A549 (cell line): Measurements from ENCODE around the gene LRRC3C.

Experiments used
- JUNB ChIP-seq: fragments of >200 bp; sonication (Bioruptor Twin); formaldehyde crosslinking; IDR thresholded peaks from 2 replicates; pipeline ENCODE4 v1.6.1; 2016
- KDM5A ChIP-seq: fragments of 200-600 bp; sonication (generic); IDR thresholded peaks from 2 replicates; pipeline ENCODE4 v1.6.1; 2016; ENCODE audit warnings: antibody characterized with exemption, mild to moderate bottlenecking
- POLR2AphosphoS2 ChIP-seq: conservative IDR thresholded peaks from 2 replicates; pipeline ENCODE4 v1.6.1; 2012; ENCODE audit warnings: low read length, improper control_type of control experiment, inconsistent platforms
- TF ChIP-seq, protein P1 (sequence below): fragments of >200 bp; sonication (Bioruptor Twin); formaldehyde crosslinking; IDR thresholded peaks from 3 replicates; pipeline ENCODE4 v1.5.1; 2016

DNA sequence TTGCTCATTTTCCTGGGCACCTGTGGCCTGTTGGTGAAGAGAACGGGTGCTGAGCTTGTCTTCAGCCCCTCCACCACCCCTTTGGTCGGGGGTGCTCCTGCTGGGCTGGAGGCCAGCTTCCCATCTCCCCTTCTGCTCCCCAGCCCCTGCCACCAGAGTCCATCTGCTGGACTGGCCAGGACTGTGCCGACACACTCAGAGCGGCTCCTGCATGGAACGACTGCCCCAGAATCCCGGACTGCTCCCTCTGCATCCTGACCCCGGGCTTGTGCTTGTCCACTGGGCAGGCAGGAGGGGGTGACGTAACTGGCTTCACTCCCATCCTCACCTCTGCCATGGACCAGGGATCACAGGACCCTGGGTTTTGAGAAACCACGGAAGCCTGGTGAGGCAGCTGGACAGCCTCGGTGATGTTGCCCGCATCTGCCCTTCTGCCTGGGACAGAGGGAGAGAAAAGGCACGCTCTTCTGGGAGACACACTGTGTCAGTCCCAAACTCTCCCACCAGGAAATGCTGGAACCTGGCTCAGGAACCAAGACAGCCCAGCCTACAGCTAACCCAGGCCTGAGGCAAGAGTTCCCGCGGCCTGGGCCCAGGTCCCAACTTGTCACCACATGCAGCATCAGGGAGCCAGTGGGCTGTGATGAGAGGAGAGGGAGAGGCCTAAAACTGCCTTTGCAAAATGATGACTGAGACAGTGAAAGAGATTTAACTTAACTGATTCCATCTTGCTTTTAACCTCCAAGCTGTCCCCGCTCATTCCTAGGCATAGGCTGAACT lies 19.2 kb downstream of the LRRC3C start:
- no peak for TF ChIP-seq JUNB
- TF ChIP-seq POLR2AphosphoS2, result no peak
- no peak for TF ChIP-seq KDM5A
- TF ChIP-seq, protein P1, sequence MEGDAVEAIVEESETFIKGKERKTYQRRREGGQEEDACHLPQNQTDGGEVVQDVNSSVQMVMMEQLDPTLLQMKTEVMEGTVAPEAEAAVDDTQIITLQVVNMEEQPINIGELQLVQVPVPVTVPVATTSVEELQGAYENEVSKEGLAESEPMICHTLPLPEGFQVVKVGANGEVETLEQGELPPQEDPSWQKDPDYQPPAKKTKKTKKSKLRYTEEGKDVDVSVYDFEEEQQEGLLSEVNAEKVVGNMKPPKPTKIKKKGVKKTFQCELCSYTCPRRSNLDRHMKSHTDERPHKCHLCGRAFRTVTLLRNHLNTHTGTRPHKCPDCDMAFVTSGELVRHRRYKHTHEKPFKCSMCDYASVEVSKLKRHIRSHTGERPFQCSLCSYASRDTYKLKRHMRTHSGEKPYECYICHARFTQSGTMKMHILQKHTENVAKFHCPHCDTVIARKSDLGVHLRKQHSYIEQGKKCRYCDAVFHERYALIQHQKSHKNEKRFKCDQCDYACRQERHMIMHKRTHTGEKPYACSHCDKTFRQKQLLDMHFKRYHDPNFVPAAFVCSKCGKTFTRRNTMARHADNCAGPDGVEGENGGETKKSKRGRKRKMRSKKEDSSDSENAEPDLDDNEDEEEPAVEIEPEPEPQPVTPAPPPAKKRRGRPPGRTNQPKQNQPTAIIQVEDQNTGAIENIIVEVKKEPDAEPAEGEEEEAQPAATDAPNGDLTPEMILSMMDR, result no peak
